Measurements from ENCODE around the gene GRIK2.
A peak's percentile ranks its signal among the peaks of the same experiment; 100 is the strongest.

Gene GRIK2

DNA sequence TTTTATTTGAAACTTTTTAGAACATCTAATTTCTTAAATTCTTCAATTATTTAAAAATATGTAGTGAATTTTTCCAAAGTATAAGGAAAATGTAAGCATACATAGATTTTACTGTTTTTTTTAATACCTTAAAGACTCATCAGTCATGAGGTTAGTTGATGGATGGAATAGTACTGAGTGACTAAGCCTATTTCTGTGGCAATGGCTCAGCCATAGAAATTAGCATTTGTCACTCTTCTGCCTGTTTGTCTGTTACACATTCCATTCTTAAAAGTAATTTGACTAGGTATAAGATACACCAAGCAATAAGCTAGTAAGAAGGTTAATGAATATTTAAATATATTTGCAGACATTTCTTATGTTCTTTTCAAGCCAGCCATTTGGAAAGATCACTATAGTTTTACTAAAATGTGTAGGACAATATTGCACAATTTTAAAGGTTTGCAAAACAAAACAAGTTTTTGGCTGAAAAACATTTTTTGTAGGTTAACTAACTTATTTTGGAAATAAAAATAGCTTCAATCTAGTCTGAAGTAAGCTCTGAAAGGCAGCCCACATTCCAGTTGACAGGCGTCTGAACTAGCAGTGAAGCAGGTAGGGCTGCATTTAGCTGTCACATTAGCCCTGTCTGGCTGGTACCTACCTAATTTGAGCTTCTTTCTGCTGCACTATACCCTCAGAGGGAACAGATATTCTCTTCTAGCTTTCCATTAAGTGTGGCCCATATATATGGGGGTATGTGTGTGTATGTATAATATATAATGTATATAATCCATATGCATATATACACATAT is 385.7 kb downstream of the GRIK2 start:
- DNase-seq = no peak

DNA sequence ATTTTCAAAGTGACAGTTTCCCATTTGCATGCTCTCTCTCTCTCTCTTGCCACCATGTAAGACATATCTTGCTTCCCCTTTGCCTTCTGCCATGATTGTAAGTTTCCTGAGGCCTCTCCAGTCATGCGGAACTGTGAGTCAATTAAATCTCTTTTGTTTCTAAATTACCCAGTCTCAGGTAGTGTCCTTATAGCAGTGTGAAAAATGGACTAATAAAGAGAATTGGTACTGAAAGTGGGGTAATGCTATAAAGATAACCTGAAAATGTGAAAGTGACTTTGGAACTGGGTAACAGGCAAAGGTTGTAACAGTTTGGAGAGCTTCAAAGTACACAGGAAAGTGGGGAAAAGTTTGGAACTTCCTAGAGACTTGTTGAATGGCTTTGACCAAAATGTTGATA is 389.8 kb downstream of the GRIK2 start:
- no peak for DNase-seq

DNA sequence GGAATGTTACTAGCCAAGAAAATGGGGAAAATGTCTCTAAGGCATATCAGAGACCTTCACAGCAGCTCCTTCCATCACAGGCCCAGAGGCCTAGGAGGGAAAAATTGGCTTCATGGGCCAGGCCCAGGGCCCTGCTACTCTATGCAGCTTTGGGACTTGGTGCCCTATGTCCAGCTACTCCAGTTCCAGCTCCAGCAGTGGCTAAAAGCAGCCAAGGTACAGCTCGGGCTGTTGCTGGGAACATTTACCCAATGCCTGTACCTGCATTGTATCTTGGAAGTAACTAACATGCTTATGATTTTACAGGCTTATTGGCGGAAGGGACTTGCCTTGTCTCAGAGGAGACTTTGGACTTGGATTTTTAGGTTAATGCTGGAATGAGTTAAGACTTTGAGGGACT is 390.6 kb downstream of the GRIK2 start:
- no peak for DNase-seq

DNA sequence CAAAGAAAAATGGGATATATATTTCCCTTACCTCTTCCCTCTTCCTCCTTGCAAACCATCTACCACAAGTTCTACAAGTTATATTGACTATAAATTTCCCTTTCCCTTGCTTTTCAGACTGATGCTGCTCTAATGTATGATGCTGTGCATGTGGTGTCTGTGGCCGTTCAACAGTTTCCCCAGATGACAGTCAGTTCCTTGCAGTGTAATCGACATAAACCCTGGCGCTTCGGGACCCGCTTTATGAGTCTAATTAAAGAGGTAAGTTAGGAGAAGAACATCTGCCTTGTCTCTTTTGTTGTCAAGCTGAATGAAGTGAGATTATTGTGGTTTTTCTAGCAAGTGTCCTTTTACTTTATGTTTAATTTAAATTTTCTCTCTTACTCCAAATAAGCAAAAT is 406.0 kb downstream of the GRIK2 start:
- no peak for DNase-seq

DNA sequence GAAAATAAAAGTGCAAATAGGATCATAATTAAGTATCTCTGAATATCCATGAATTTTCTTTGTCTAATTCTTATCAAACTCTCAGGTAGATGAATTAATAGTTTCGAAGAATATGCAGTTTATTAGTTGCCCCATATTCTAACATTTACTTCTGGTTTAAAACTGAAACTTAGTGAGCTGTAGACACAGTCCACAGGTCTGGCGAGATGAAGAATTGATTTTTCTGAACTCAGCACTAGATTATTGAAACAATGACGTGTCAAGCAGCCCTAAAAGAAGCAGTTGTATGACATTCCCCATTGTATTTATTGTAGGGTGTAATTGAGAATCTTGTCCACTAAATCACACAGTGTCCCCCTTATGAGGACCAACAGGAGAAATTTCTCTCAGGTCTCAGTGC is 407.1 kb downstream of the GRIK2 start:
- DNase-seq = no peak

DNA sequence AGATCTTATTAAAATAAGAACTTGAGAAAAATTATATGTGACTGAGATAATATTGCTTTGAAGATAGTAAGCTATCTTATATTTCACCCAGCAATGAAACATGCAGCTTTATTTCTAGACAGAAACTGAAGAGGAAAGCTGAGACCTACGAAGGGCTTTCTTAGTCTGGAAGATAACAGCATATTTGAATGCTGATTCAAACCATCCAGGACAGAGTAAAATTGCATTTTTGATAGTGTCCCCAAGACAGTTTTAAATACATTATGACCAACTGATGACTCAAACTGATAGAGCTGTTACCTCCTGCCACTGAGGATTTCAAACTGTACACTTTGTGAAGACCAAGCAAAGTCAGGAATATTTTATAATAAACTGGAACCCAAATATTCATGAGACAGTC is 409.6 kb downstream of the GRIK2 start:
- DNase-seq = no peak

DNA sequence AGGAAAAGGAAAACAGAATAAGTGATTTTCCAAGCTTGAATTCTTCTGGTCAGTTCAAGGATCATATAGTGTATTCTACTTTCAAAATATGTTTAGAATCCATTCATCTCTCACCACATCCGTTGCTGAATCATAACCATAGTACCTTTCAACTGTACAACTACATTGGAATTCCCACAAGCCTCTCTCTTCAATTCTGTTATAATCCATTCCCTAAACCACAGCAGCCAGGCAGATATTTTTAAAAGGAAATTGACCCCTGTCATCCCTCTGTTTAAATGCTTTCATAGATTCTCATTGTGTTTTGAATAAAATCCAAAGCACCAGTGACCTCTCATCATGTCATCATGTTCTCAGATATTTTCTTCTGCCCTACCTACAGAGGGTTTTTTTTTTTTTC is 412.7 kb downstream of the GRIK2 start:
- no peak for DNase-seq

DNA sequence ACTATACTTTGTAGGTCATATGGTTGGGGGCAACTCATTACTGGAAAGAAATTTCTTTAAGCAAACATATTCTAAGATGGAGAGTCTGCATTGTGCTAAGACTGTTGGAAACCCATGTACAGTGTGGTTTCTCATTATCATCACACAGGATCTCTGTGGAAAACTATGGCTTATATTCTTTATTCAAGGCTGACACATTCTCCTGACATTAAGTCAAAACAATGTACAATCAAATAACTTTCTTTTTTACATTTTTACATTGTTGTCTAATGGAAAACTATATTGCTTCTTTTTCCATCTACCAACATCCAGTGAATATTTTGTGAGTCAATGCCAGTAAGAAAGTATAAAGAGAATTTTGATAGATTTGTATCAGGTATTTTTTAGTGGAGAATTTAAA is 417.6 kb downstream of the GRIK2 start:
- DNase-seq = no peak

DNA sequence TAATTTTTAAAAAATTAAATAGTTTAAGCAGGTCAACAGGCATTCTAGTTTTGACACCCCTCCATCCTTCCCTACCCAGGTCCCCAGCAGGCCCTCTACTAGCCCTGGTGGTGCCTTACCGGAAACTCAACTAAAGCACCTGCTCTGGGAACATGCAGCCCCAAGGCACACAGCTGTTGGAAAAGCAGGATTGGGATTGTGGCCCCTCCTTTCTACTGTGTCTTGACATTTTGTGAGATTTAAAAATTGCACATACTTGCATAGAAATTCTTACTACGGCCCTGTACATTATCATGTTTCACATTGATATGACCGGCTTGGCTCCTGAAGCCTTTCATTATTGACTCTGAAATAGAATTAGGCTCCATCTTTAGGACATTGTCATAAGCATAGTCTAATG is 423.2 kb downstream of the GRIK2 start:
- DNase-seq = no peak

DNA sequence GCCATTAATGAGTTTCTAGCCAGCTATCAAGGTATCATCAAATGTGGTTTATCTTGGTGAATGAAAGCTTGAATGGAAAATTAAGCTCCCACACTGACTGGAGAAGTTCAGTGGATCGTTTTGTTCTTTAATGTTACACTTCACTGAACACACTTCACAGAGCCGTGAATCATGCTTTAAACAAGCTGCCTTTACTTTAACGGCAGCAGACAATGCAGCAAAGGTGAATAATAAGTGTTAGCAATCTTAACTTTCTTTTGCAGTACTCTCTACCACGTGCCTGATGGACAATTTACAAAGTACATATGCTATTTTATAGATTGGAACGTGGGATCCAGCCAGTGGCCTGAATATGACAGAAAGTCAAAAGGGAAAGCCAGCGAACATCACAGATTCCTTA is 424.5 kb downstream of the GRIK2 start:
- DNase-seq = peak in 1 of 51 donors; percentile 8

DNA sequence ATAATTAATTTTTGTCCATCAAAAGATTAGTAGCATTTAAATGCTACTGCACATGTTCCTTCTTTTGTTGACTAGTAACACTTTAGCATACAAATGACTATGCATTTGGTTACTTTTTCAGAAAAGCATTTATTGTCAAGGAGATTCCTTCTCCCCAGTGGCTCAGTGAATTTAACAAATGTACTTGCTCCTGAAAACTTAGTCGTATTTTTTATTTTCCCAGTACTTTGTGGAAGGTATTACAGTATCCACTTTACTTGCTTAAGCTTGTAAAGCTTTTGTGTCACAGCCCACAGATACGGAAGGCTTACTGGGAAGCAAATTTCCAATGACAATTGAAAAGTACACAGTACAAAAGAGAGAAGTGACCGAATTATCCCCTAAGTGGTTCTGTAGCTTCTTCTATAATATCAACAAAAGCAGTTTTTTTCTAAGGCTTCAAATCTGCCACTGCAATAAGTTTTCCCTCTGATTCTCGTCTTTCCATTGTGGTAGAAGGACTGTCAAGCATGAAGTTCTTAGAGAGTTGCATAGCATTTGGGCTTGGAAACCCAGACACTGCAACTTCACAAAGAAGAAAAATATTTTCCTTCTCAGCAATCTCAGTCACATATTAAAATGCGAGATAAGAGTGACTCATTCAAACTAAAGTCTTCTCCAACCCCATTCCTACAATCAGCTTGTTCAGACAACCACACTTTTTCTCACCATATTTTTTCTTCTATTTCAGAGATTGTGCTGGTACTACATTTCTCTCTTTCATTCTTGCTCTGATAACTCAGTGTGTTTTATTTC is 431.2 kb downstream of the GRIK2 start:
- no peak for DNase-seq

DNA sequence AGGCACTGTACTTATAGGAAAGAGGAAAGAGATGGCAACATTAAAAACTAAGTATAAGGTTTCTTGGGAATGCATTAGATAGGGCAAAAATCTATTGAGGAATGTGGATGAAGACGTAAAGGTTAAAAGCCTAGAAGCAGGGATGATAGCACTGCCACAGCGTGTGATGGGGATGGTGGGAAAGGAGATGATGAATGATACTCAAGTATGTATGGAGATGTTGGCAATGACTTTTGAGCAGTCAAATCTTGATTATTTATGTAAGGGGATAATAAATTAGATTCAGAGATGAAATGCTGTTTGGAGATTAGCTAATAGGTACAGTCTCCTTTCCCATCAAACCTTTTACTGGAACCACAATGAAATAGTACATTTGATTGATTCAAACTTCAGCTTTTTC is 432.8 kb downstream of the GRIK2 start:
- DNase-seq = no peak

DNA sequence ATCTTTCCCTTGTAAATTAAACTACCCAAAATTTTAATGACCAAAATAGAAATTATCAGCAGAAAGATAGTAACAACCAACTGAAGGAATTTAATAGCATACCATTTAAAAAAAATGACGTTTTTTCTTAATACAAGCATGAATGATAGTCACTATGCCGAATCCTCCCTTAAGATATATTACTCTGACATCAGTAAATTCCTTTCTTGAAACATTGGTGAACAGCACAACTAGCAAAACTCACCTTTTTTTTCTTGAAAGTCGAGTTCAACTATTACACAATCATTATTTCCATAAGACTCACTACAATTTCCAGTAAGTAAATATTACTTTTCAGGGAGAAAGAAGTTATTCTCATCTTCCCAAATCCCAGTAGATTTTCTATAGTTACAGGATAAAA is 433.2 kb downstream of the GRIK2 start:
- no peak for DNase-seq

DNA sequence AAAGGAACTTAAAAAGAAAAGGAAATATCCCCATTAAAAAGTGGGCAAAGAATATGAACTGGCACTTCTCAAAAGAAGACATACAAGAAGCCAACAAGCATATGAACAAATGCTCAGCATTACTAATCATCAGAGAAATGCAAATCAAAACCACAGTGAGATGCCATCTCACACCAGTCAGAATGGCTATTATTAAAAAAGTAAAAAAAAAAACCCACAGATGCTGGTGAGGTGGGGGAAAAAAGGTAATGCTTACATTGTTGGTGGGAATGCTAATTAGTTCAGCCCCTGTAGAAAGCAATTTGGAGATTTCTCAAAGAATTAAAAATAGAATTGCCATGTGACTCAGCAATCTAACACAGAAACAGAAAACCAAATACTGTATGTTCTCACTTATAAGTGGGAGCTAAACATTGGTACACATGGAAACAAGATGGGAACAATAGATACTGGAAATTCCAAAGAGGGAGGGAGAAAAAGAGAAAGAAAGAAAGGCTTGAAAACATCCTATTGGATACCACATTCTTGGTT is 437.1 kb downstream of the GRIK2 start:
- no peak for DNase-seq

DNA sequence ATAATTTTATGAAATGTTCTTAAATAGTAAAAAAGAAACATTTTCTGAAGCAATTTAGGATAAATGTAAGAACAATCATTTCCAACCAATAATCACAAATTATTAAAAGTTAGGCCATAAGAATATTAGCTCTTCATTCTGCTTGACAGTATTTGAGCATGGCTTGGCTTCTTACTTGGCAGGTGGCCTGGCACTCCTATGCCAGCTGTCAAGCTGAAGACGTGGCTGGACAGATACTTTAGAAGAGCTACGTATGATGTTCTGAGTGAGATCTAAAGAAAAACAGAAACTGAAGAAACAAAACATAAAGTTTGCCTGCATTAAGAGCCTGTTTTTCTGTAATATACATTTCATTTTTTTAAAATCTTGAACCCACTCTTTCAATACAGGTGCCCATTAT is 438.9 kb downstream of the GRIK2 start:
- no peak for DNase-seq

DNA sequence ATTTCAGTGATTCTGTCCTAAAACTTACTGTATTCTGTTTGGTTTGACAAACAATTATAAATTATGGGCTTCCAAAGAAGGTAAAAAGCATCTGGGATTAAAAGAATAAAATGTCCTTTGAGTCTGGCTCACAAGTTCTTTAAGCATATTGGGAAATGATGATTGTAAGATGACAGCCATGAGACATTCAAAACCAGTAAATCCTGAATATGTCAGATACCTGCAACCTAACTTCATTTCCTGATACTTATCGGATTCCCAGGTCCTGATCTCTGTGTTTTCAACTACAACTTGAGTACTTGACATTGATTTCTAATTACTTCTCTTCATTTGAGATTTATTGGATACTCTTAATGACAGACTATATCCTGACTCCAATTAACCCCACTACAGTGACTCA is 446.6 kb downstream of the GRIK2 start:
- no peak for DNase-seq

DNA sequence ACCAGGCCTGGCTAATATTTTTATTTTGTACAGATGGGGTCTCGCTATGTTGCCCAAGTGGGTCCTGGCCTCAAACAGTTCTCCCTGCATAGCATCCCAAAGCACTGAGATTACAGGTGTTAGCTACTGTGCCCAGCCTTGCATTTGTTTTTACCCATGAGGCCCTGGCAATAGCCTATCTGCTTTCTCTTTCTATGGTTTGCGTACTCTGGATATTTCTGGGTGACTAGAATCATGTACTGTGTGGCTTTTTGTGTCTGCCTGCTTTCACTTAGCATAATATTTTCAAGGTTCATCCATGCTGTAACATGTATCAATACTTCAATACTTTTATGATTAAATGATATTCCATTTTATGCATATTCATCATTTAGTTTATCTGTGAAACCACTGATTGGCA is 451.7 kb downstream of the GRIK2 start:
- no peak for DNase-seq

DNA sequence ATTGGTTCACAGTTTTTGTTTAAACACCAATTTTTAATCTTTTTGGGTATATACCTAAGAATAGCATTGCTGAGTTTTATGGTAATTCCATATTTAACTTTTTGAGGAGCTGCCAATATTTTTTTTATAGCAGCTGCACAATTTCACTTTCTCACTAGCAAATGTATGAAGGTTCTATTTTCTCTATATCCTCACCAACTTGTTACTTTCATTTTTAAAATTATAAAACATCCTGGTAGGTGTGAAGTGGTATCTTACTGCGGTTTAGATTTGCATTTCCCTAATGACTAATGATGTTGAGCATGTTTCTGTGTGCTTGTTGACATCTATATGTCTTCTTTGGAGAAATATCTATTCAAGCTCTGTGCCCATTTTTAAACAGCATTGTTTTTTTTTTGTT is 452.1 kb downstream of the GRIK2 start:
- DNase-seq = no peak

DNA sequence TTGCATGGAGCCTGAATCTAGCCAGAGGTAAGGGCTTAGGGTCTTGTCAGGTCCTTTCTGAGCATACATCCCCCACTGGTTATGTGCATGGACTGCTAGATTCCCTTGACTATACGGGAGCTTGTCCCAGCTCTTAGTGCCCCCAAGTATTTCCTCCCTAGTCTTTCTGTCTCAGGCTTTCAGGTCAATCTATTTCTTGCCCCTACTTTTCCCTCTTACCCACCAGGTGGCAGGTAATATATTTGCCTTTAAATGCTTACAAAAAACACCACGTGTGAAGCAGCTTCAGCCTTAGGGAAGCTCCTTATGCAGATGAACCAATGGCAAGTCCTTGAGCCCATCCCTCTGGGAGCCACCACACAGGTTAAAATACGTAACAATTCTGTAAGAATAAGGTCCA is 454.2 kb downstream of the GRIK2 start:
- DNase-seq = no peak

DNA sequence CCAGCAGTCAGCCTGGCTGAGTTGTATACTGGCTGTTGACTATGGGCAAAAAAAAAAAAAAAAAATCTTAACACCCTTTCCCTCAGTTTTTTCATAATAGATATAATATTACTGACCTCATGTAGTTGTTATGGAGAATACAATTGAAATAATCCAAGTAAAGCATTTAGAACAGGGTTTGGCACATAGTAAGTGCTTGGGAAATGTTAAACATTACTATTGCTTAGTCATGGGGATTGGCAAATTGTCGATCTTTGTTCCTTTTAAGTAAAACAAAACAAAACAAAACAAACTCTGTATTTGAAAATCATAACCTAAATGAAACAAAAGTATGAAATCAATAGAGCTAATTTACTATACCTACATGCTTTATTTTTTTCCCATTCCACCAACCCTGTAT is 458.4 kb downstream of the GRIK2 start:
- no peak for DNase-seq

DNA sequence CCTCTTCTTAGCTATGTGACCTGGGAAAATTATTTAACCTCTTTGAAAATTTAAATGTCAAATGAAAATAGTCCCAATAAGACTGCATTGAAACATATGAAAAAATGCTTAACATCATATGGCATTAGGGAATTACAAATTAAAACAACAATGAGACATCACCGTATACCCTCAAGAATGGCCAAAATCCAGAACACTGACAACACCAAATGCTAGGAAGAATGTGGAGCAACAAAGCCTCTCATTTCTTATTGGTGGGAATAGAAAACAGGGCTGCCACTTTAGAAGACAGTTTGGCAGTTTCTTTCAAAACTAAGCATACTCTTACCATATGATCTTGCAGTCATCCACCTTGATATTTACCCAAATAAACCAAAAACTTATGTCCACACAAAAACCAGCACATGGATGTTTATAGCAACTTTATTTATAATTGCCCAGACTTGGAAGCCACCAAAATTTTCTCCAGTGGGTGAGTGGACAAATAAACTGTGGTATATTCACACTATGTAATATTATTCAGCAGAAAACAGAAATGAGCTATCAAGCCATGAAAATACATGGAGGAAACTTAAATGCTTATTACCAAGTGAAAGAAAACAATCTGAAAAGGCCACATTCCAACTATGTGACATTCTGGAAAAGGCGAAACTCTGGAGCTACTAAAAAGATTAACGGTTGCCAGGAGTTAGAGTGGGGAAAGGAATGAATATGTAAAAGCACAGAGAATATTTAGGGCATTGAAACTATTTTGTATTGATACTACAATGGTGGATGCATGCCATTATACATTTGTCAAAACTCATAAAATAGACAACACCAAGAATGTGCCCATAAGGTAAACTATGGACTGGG is 459.9 kb downstream of the GRIK2 start:
- DNase-seq = no peak

DNA sequence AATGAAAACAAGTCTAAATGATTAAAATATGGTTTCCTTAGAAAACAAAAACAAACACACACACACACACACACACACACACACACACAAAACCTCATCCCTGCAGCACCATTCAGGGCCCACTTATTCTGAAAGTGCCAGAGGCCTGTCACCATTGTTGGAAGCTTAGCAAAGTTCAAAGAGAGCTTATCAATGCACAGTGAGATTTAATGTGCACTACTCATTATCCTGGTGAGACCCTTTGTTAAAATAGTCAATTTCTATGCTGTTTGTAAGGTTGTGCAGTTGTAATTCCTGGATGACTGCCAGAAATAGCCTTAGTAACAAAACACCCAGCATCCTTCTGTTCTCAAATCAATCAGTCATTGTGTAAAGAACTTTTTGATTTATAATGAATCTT is 482.9 kb downstream of the GRIK2 start:
- DNase-seq = no peak
